GM19372 (cell line): ENCODE results near the gene MYB.
"Not testable (repeated sequence)": the region's sequence is repeated elsewhere in the genome, so short reads cannot be mapped to it uniquely, and the experiment has no call there.

Experiments
- ATAC-seq: cut with Tn5 transposase; IDR thresholded peaks from one replicate; pipeline ENCODE4 v1.9.1; 2021; ENCODE audit warnings: mild to moderate bottlenecking, low read depth, moderate library complexity; ENCODE audit not compliant: unreplicated experiment

Gene MYB

GRCh38 chr6:135240711-135241110 is 59.6 kb downstream of the MYB start:
- no peak for ATAC-seq

- ATAC-seq: no peak
Measured at GRCh38 chr6:135243871-135244796, 63.0 kb downstream of the MYB start.

- ATAC-seq: no peak
Measured at GRCh38 chr6:135244805-135245204, 63.7 kb downstream of the MYB start.

GRCh38 chr6:135246412-135247012 is 65.4 kb downstream of the MYB start:
- ATAC-seq: not testable (repeated sequence)

- ATAC-seq: no peak
Measured at GRCh38 chr6:135250234-135250633, 69.1 kb downstream of the MYB start.

- no peak for ATAC-seq
Measured at GRCh38 chr6:135250751-135251497, 69.8 kb downstream of the MYB start.

GRCh38 chr6:135251498-135252441 is 70.7 kb downstream of the MYB start:
- no peak for ATAC-seq

GRCh38 chr6:135254471-135254870 is 73.4 kb downstream of the MYB start:
- ATAC-seq: no peak

- ATAC-seq: no peak
Measured at GRCh38 chr6:135256866-135257265, 75.8 kb downstream of the MYB start.

- no peak for ATAC-seq
Measured at GRCh38 chr6:135257631-135258405, 76.7 kb downstream of the MYB start.

GRCh38 chr6:135258970-135259369 is 77.9 kb downstream of the MYB start:
- ATAC-seq: no peak

- ATAC-seq: no peak
Measured at GRCh38 chr6:135260612-135261011, 79.5 kb downstream of the MYB start.

GRCh38 chr6:135261872-135262725 is 81.0 kb downstream of the MYB start:
- ATAC-seq: no peak

GRCh38 chr6:135265278-135265677 is 84.2 kb downstream of the MYB start:
- peak; percentile 61 for ATAC-seq

GRCh38 chr6:135266675-135267074 is 85.6 kb downstream of the MYB start:
- ATAC-seq: no peak

- no peak for ATAC-seq
Measured at GRCh38 chr6:135267085-135267484, 86.0 kb downstream of the MYB start.

- ATAC-seq: no peak
Measured at GRCh38 chr6:135268263-135268662, 87.2 kb downstream of the MYB start.

- ATAC-seq: no peak
Measured at GRCh38 chr6:135268740-135269139, 87.6 kb downstream of the MYB start.
